Activated CD4-positive, alpha-beta T cell treated with anti-CD3 and anti-CD28 coated beads for 36 hours (primary cell): ENCODE results near the gene SLC24A3. TPM values are rescaled to one million over a fixed set of nuclear protein-coding genes. Genes with fewer than 3 reads are reported as not detected.

Experiments used
- ATAC-seq: fragments of 200-7000 bp; cut with Tn5 transposase; one replicate; pipeline ENCODE4 v1.10.0; 2021; ENCODE audit warnings: mild to moderate bottlenecking, moderate library complexity
- CTCF ChIA-PET: fragments of 350-600 bp; sonication (Branson Sonifier 250); formaldehyde crosslinking; loops from one replicate; lab custom pipeline; 2021; ENCODE audit warnings: antibody characterized with exemption; lab: Charles Lee
- POLR2A ChIA-PET: fragments of 350-600 bp; sonication (Branson Sonifier 250); formaldehyde crosslinking; loops from one replicate; lab custom pipeline; 2021; ENCODE audit warnings: antibody characterized with exemption, inconsistent platforms; lab: Charles Lee
- DNase-seq: peaks from one replicate; pipeline ENCODE4 v3.0.0-alpha.2; 2020
- H3K27ac Mint-ChIP-seq: one replicate; pipeline ENCODE4 v1.8.0; 2021; ENCODE audit warnings: mixed read lengths
- H3K27me3 Mint-ChIP-seq: one replicate; pipeline ENCODE4 v1.8.0; 2021; ENCODE audit warnings: mixed read lengths
- H3K36me3 Mint-ChIP-seq: one replicate; pipeline ENCODE4 v1.8.0; 2021; ENCODE audit warnings: low read depth, mixed read lengths
- H3K4me1 Mint-ChIP-seq: one replicate; pipeline ENCODE4 v1.8.0; 2021; ENCODE audit warnings: mixed read lengths
- H3K4me3 Mint-ChIP-seq: one replicate; pipeline ENCODE4 v1.8.0; 2021; ENCODE audit warnings: mild to moderate bottlenecking, moderate library complexity, mixed read lengths
- H3K9me3 Mint-ChIP-seq: one replicate; pipeline ENCODE4 v1.8.0; 2021; ENCODE audit warnings: low read depth, mixed read lengths
- intact Hi-C, 2 experiments: fragments of 100-400 bp; cut with DNase I in 1 of 2; cut with micrococcal nuclease in 1 of 2; formaldehyde crosslinking; loops; one replicate each; pipeline versions ENCODE4 v1.14.2 to v1.15.1; 2022 to 2024; cut with DNase I, micrococcal nuclease
- total RNA-seq, 2 experiments: library from RNA; stranded (reverse); gene quantifications; one replicate each; pipeline ENCODE4 v1.2.3, GENCODE V29; 2021

Gene SLC24A3
- total RNA-seq, 2 experiments from 2014 or later, result not detected

- H3K27ac Mint-ChIP-seq, result no peak overlapping the region
- H3K27me3 Mint-ChIP-seq, result peaks cover 3% of the 10 kb centered on the region
- H3K9me3 Mint-ChIP-seq, result no peaks in the 10 kb centered on the region
- intact Hi-C loops, result no loop called here
- no peaks in the 10 kb centered on the region for H3K4me1 Mint-ChIP-seq
- ChIA-PET CTCF (no interaction called here), POLR2A (no interaction called here)
- ATAC-seq (no peak), DNase-seq (no peak)
- no peaks in the 10 kb centered on the region for H3K36me3 Mint-ChIP-seq
- no peak overlapping the region for H3K4me3 Mint-ChIP-seq
These were observed 31.8 kb downstream of the SLC24A3 start for GRCh38 chr20:19244291-19244690.

DNA sequence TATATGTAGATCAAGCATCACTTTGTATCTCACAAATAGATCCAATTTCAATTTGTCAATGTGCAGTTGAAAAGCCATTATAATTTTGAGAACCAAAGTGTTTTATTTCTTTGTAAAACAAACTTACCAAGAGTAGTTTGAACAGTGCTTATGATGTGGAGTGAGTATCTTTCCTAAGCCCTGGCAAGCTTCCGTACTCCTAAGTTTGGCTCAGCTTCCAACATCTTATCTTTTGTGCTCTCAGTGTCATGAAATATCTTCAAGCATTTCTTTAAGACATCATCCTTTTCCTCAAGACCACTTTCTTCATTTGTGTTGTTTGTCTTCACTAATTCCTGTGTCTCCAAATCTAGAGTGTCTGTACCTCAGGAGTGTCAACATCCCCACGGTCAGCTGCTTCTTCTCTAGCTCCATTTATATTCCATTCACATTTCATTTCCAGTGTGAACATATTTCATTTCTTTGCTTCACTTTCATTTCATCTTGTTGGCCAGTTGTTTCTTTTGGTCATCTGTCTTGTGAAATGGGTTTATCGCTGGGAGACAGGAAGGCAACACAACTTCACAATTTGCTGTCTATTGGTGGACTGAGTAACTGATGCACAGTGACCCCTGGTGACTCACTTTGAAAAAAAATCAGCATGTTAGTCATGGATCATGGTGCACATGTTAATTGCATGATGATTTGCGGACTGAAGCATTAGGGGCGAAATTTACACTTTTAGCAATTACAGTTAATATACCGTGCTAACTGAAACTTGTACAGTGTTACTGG lies 36.9 kb downstream of the SLC24A3 start:
- Mint-ChIP-seq H3K9me3 (no peaks in the 10 kb centered on the region), H3K4me3 (no peak overlapping the region), H3K4me1 (no peaks in the 10 kb centered on the region), H3K27me3 (peaks cover 2% of the 10 kb centered on the region), H3K36me3 (no peaks in the 10 kb centered on the region), H3K27ac (no peak overlapping the region)
- DNase-seq, result no peak
- ChIA-PET POLR2A (no interaction called here), CTCF (interaction anchor here (0.8 kb wide), 1 partner anchor 43 kb away, joined by 3 read pairs; no protein-coding TSS in a partner anchor)
- no peak for ATAC-seq
- intact Hi-C loops, result no loop called here

- Mint-ChIP-seq H3K27me3 (peaks cover 2% of the 10 kb centered on the region), H3K9me3 (no peaks in the 10 kb centered on the region), H3K36me3 (no peaks in the 10 kb centered on the region), H3K4me1 (no peaks in the 10 kb centered on the region), H3K27ac (no peak overlapping the region), H3K4me3 (no peak overlapping the region)
- DNase-seq, result no peak
- ATAC-seq, result no peak
- ChIA-PET POLR2A (no interaction called here), CTCF (no interaction called here)
- intact Hi-C loops, result no loop called here
These were observed 37.9 kb downstream of the SLC24A3 start for GRCh38 chr20:19250346-19250745.

GRCh38 chr20:19251506-19251905 lies 39.1 kb downstream of the SLC24A3 start:
- Mint-ChIP-seq H3K27ac (no peak overlapping the region), H3K4me3 (no peak overlapping the region), H3K27me3 (peaks cover 2% of the 10 kb centered on the region), H3K4me1 (no peaks in the 10 kb centered on the region), H3K9me3 (no peaks in the 10 kb centered on the region), H3K36me3 (no peaks in the 10 kb centered on the region)
- intact Hi-C loops, result no loop called here
- no peak for ATAC-seq
- POLR2A ChIA-PET, result no interaction called here
- CTCF ChIA-PET, result no interaction called here
- DNase-seq, result no peak

GRCh38 chr20:19251958-19252357 lies 39.5 kb downstream of the SLC24A3 start:
- Mint-ChIP-seq H3K4me1 (no peaks in the 10 kb centered on the region), H3K4me3 (no peak overlapping the region), H3K27me3 (peaks cover 2% of the 10 kb centered on the region), H3K27ac (no peak overlapping the region), H3K36me3 (no peaks in the 10 kb centered on the region), H3K9me3 (no peaks in the 10 kb centered on the region)
- ChIA-PET POLR2A (no interaction called here), CTCF (interaction anchor here (0.6 kb wide), 1 partner anchor 119 kb away, joined by 3 read pairs; no protein-coding TSS in a partner anchor)
- DNase-seq (no peak), ATAC-seq (no peak)
- intact Hi-C loops, result no loop called here

DNA sequence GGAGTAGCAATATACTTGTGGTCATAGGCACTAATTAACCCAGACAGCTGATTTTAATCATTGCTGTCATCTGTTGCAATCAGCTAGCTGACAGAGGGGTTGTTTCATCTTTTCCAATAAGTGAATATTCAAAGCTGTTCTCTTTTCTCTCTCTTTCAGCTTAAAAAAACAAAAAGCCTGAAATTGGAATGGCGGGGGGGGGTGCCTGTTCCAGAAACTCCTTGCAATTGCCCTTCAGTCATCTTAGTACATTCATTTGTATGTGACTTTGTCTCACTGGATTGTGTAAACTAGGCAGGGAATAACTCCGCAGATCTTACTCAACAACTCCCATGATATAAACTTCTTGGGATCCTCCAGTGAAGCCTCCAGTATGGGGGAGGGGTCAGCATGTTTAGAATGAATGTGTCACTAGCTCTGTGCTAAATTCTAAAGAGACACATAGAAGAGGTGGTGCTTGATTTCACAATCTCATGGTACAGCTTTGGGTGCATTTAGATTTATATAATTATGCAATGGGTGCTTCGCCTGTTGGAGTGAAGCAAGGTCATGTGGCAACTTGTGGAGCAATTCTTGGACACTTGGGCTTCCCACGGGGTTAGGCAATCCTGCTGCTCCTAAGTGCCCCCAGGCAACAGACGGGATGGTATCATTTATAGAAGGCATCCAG lies 40.1 kb downstream of the SLC24A3 start:
- Mint-ChIP-seq H3K27ac (no peak overlapping the region), H3K4me1 (no peaks in the 10 kb centered on the region), H3K4me3 (no peak overlapping the region), H3K36me3 (no peaks in the 10 kb centered on the region), H3K9me3 (no peaks in the 10 kb centered on the region), H3K27me3 (peaks cover 2% of the 10 kb centered on the region)
- no peak for DNase-seq
- intact Hi-C loops, result no loop called here
- ChIA-PET CTCF (interaction anchor here (0.6 kb wide), 1 partner anchor 118 kb away, joined by 3 read pairs; no protein-coding TSS in a partner anchor), POLR2A (no interaction called here)
- no peak for ATAC-seq

DNA sequence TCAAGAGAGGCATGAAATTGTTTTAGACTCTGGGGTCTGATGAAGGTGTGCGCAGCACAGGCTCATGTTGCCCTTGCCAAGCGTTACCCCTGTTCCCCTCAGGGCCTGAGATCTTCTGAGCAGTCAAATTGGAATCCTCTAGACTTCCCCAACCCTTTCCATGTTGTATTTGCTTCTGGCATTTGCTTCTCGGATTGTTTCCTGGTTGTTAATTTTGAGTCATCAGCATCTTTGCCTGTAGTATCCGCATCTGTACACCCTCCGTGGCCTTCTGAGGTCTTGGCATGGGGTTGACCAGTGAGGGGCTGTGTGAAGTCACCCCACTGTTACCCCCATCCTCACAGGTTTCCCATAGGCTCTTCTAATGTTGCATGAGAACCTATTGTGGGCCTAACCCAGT lies 40.9 kb downstream of the SLC24A3 start:
- H3K27me3 Mint-ChIP-seq, result peaks cover 2% of the 10 kb centered on the region
- ATAC-seq (no peak), DNase-seq (no peak)
- H3K27ac Mint-ChIP-seq, result no peak overlapping the region
- ChIA-PET CTCF (no interaction called here), POLR2A (no interaction called here)
- H3K4me1 Mint-ChIP-seq, result no peaks in the 10 kb centered on the region
- no peak overlapping the region for H3K4me3 Mint-ChIP-seq
- intact Hi-C loops, result no loop called here
- H3K36me3 Mint-ChIP-seq, result no peaks in the 10 kb centered on the region
- H3K9me3 Mint-ChIP-seq, result no peaks in the 10 kb centered on the region

DNA sequence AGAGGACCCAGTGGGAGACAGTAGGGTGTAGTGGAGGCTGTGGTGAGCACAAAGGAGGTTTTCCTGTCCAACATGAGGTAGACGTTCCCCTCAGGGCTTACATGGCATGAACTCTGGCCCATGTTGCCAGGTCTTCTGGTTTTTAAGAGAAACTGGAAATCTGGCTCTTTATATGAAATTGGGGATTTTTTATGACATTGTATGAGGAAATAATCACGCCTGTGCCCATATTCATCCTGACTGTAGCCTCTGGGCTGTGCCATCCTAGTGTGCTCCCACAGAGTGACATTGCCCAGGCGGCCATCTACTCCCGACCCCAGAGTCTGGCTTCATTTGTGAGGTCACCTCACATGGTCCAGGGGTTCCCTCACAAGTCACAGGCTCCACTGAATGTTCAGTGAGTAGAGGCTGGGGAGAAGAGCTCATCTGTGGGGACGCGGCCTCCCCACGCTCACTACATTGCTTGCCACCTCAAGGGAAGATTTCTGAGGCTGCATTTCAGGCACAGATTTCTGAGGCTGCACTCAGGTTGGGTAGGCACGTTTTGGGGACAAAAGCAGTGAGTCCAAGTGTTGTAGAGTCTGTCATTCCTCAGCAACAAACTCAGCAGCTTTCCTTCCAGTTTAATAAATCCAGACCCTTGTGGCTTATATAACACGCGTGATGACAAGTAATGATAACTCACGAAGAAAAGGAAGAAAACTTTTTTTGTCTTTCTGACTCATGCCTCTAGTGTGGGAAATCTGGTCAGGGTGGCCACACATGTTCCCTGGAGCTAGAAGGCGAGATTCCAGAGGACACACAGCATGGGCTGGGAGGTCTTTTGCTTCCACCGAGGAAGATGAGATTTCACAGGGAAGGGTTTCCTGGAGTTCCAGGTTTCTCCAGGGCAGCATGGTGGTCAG lies 41.7 kb downstream of the SLC24A3 start:
- H3K4me3 Mint-ChIP-seq, result no peak overlapping the region
- POLR2A ChIA-PET, result no interaction called here
- H3K9me3 Mint-ChIP-seq, result no peaks in the 10 kb centered on the region
- no peak for ATAC-seq
- no peaks in the 10 kb centered on the region for H3K36me3 Mint-ChIP-seq
- CTCF ChIA-PET, result no interaction called here
- no peak overlapping the region for H3K27ac Mint-ChIP-seq
- intact Hi-C loops, result no loop called here
- H3K4me1 Mint-ChIP-seq, result no peaks in the 10 kb centered on the region
- peaks cover 2% of the 10 kb centered on the region for H3K27me3 Mint-ChIP-seq
- no peak for DNase-seq

- no peak overlapping the region for H3K4me3 Mint-ChIP-seq
- H3K27ac Mint-ChIP-seq, result no peak overlapping the region
- H3K27me3 Mint-ChIP-seq, result peaks cover 2% of the 10 kb centered on the region
- no peak for ATAC-seq
- H3K36me3 Mint-ChIP-seq, result no peaks in the 10 kb centered on the region
- ChIA-PET POLR2A (no interaction called here), CTCF (no interaction called here)
- intact Hi-C loops, result no loop called here
- no peaks in the 10 kb centered on the region for H3K4me1 Mint-ChIP-seq
- H3K9me3 Mint-ChIP-seq, result no peaks in the 10 kb centered on the region
- DNase-seq, result no peak
These were observed 42.5 kb downstream of the SLC24A3 start for GRCh38 chr20:19254956-19255355.

- Mint-ChIP-seq H3K4me1 (no peaks in the 10 kb centered on the region), H3K36me3 (no peaks in the 10 kb centered on the region), H3K4me3 (no peak overlapping the region), H3K27ac (no peak overlapping the region), H3K27me3 (peaks cover 2% of the 10 kb centered on the region), H3K9me3 (no peaks in the 10 kb centered on the region)
- DNase-seq (no peak), ATAC-seq (no peak)
- intact Hi-C loops, result no loop called here
- ChIA-PET POLR2A (no interaction called here), CTCF (no interaction called here)
These were observed 43.6 kb downstream of the SLC24A3 start for GRCh38 chr20:19256085-19256484.

GRCh38 chr20:19256906-19257595 lies 44.6 kb downstream of the SLC24A3 start:
- POLR2A ChIA-PET, result no interaction called here
- no peak for ATAC-seq
- no peak for DNase-seq
- CTCF ChIA-PET, result interaction anchor here (0.6 kb wide), 1 partner anchor 10 kb away, joined by 4 read pairs; no protein-coding TSS in a partner anchor
- intact Hi-C loops, result no loop called here
- peaks cover 2% of the 10 kb centered on the region for H3K27me3 Mint-ChIP-seq
- no peaks in the 10 kb centered on the region for H3K4me1 Mint-ChIP-seq
- H3K9me3 Mint-ChIP-seq, result no peaks in the 10 kb centered on the region
- no peak overlapping the region for H3K27ac Mint-ChIP-seq
- H3K4me3 Mint-ChIP-seq, result no peak overlapping the region
- H3K36me3 Mint-ChIP-seq, result no peaks in the 10 kb centered on the region
